HEK293 (cell line): ENCODE results near the gene CHST9.

Experiments used
- CTCF ChIA-PET: fragments of 350-600 bp; formaldehyde crosslinking; extraction: SDS; loops from one replicate; lab custom pipeline; 2021; ENCODE audit warnings: antibody characterized with exemption; lab: Yijun Ruan, JAX
- POLR2A ChIA-PET: fragments of 300-600 bp; formaldehyde crosslinking; extraction: SDS; loops from one replicate; lab custom pipeline; 2020; ENCODE audit warnings: antibody characterized with exemption, inconsistent platforms; lab: Yijun Ruan, JAX
- H3K27ac ChIP-seq: fragments of 200-500 bp; sonication (Bioruptor generic); 2 replicates; pipeline ENCODE4 v1.5.1; 2014; ENCODE audit warnings: low read depth, low read length, control low read depth, inconsistent platforms; ENCODE audit errors: extremely low read depth
- H3K36me3 ChIP-seq, 2 experiments: fragments of 200-500 bp in 1 of 2; sonication (Bioruptor generic) in 1 of 2; 1 replicate in 1 of 2; 2 replicates in 1 of 2; pipeline ENCODE4 v1.5.1; 2014 to 2017; ENCODE audit warnings: inconsistent platforms in 2 of 2, low read length in 2 of 2; ENCODE audit not compliant: control insufficient read depth in 2 of 2, insufficient read depth in 1 of 2
- H3K4me1 ChIP-seq: fragments of 200-500 bp; sonication (Bioruptor generic); 2 replicates; pipeline ENCODE4 v1.5.1; 2014; ENCODE audit warnings: mild to moderate bottlenecking, low read length, inconsistent platforms; ENCODE audit not compliant: control insufficient read depth, insufficient read depth
- H3K4me3 ChIP-seq: 2 replicates; pipeline ENCODE4 v1.5.1; 2011; ENCODE audit warnings: low read depth, mild to moderate bottlenecking, control low read depth, low read length, moderate library complexity
- H3K9me3 ChIP-seq: fragments of 200-500 bp; sonication (Bioruptor generic); 2 replicates; pipeline ENCODE4 v1.5.1; 2014; ENCODE audit warnings: low read depth, low read length, inconsistent platforms; ENCODE audit not compliant: control insufficient read depth, insufficient read depth
- BCL11A ChIP-seq: fragments of 450-650 bp; formaldehyde crosslinking; IDR thresholded peaks from 2 replicates; pipeline ENCODE4 v1.5.1; 2016; ENCODE audit warnings: low read depth, missing biosample characterization, missing genetic modification characterization
- HOXD13 ChIP-seq: sonication (generic); formaldehyde crosslinking; IDR thresholded peaks from 2 replicates; pipeline ENCODE4 v1.8.0; 2022; ENCODE audit warnings: missing genetic modification reagents, borderline replicate concordance
- SP2 ChIP-seq: fragments of 450-650 bp; formaldehyde crosslinking; IDR thresholded peaks from 2 replicates; pipeline ENCODE4 v1.5.1; 2016; ENCODE audit warnings: missing biosample characterization, missing genetic modification characterization
- TRIM28 ChIP-seq: IDR thresholded peaks from 2 replicates; pipeline ENCODE4 v1.6.1; 2011; ENCODE audit warnings: low read length, control low read depth, borderline replicate concordance
- YY2 ChIP-seq: fragments of 450-650 bp; formaldehyde crosslinking; IDR thresholded peaks from 2 replicates; pipeline ENCODE4 v1.5.1; 2016; ENCODE audit warnings: missing biosample characterization, missing genetic modification characterization
- ZFP69B ChIP-seq: fragments of 450-650 bp; formaldehyde crosslinking; IDR thresholded peaks from 2 replicates; pipeline ENCODE4 v1.5.1; 2016; ENCODE audit warnings: missing biosample characterization, missing genetic modification characterization
- ZNF16 ChIP-seq: fragments of 450-650 bp; formaldehyde crosslinking; IDR thresholded peaks from 2 replicates; pipeline ENCODE4 v1.5.1; 2016; ENCODE audit warnings: low read depth, missing biosample characterization, missing genetic modification characterization
- ZNF211 ChIP-seq: fragments of 450-650 bp; formaldehyde crosslinking; IDR thresholded peaks from 2 replicates; pipeline ENCODE4 v1.5.1; 2016; ENCODE audit warnings: low read depth, missing biosample characterization, missing genetic modification characterization
- ZNF274 ChIP-seq, 2 experiments: fragments of 200-500 bp in 1 of 2; fragments of 450-650 bp in 1 of 2; sonication (Bioruptor generic) in 1 of 2; formaldehyde crosslinking in 1 of 2; IDR thresholded peaks; 2 replicates each; pipeline versions ENCODE4 v1.5.1 to v1.6.1; 2014 to 2016; ENCODE audit warnings: borderline replicate concordance in 1 of 2, inconsistent platforms in 1 of 2, low read length in 1 of 2, missing biosample characterization in 1 of 2, missing genetic modification characterization in 1 of 2
- ZNF366 ChIP-seq: fragments of 450-650 bp; formaldehyde crosslinking; conservative IDR thresholded peaks from 2 replicates; pipeline ENCODE4 v1.5.1; 2016; ENCODE audit warnings: missing biosample characterization, missing genetic modification characterization
- ZNF391 ChIP-seq: fragments of 450-650 bp; formaldehyde crosslinking; IDR thresholded peaks from 2 replicates; pipeline ENCODE4 v1.5.1; 2016; ENCODE audit warnings: low read depth, missing biosample characterization, missing genetic modification characterization, borderline replicate concordance
- ZNF423 ChIP-seq: fragments of 450-650 bp; formaldehyde crosslinking; IDR thresholded peaks from 2 replicates; pipeline ENCODE4 v1.5.1; 2016; ENCODE audit warnings: missing biosample characterization, missing genetic modification characterization
- ZNF514 ChIP-seq: fragments of 450-650 bp; formaldehyde crosslinking; IDR thresholded peaks from 2 replicates; pipeline ENCODE4 v1.5.1; 2016; ENCODE audit warnings: missing biosample characterization, missing genetic modification characterization
- ZNF560 ChIP-seq: fragments of 450-650 bp; formaldehyde crosslinking; IDR thresholded peaks from 2 replicates; pipeline ENCODE4 v1.5.1; 2017; ENCODE audit warnings: missing biosample characterization, missing genetic modification characterization, borderline replicate concordance
- ZNF596 ChIP-seq: fragments of 450-650 bp; IDR thresholded peaks from 2 replicates; pipeline ENCODE4 v1.5.0; 2018; ENCODE audit warnings: missing biosample characterization, mild to moderate bottlenecking, missing genetic modification characterization, moderate library complexity
- ZNF621 ChIP-seq: fragments of 450-650 bp; formaldehyde crosslinking; IDR thresholded peaks from 2 replicates; pipeline ENCODE4 v1.5.1; 2017; ENCODE audit warnings: missing biosample characterization, missing genetic modification characterization
- ZNF626 ChIP-seq: fragments of 450-650 bp; sonication (Bioruptor Pico); formaldehyde crosslinking; IDR thresholded peaks from 2 replicates; pipeline ENCODE4 v1.5.1; 2018; ENCODE audit warnings: missing biosample characterization, missing genetic modification characterization, inconsistent platforms
- ZNF670 ChIP-seq: fragments of 450-650 bp; formaldehyde crosslinking; IDR thresholded peaks from 2 replicates; pipeline ENCODE4 v1.5.1; 2016; ENCODE audit warnings: missing biosample characterization, missing genetic modification characterization, low read depth
- ZNF837 ChIP-seq: fragments of 450-650 bp; formaldehyde crosslinking; IDR thresholded peaks from 2 replicates; pipeline ENCODE4 v1.5.1; 2016; ENCODE audit warnings: missing biosample characterization, missing genetic modification characterization
- ZXDB ChIP-seq: fragments of 450-650 bp; formaldehyde crosslinking; IDR thresholded peaks from 2 replicates; pipeline ENCODE4 v1.5.1; 2016; ENCODE audit warnings: missing biosample characterization, missing genetic modification characterization
- TF ChIP-seq, protein P1 (sequence below): fragments of 450-650 bp; IDR thresholded peaks from 2 replicates; pipeline ENCODE4 v1.5.1; 2018; ENCODE audit warnings: missing biosample characterization, missing genetic modification characterization
- TF ChIP-seq, protein P2 (sequence below): IDR thresholded peaks from 2 replicates; pipeline ENCODE4 v1.6.1; 2011; ENCODE audit warnings: mild to moderate bottlenecking, low read depth, low read length, borderline replicate concordance
- TF ChIP-seq, protein P3 (sequence below): fragments of 450-650 bp; formaldehyde crosslinking; IDR thresholded peaks from 2 replicates; pipeline ENCODE4 v1.5.1; 2016; ENCODE audit warnings: missing biosample characterization, missing genetic modification characterization
- TF ChIP-seq, protein P4 (sequence below): fragments of 450-650 bp; formaldehyde crosslinking; IDR thresholded peaks from 2 replicates; pipeline ENCODE4 v1.5.1; 2016; ENCODE audit warnings: missing biosample characterization, missing genetic modification characterization

CHST9 gene

DNA sequence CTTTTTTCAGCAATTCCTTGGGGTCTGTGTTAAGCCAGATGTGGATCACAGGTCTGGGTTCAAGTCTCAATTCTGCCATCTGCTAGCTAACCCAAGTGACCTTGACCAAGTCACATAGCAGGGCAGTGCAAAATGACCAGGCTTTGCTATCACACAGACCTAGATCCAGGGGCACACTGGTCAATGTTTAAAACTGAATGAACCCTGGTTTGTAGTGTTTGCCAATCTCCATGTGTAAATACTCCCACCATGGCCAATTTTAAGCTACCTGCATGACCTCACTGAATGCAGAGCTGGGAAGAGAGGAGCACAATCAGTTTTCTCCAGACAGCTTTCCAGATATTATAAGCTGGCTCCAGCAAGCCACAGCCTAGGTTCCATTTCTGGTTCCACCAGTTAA lies 142.9 kb downstream of the CHST9 start:
- H3K27ac ChIP-seq, result no peak overlapping the region
- ChIA-PET POLR2A (no interaction called here), CTCF (no interaction called here)
- H3K4me3 ChIP-seq, result no peak overlapping the region
- no peaks in the 10 kb centered on the region for H3K36me3 ChIP-seq
- H3K9me3 ChIP-seq, result no peaks in the 10 kb centered on the region
- TF ChIP-seq ZNF423 (no peak), ZNF514 (tag by site-specific recombination) (no peak), ZNF211 (tag by site-specific recombination) (no peak), ZNF391 (tag by site-specific recombination) (no peak)
- TF ChIP-seq, protein P1, sequence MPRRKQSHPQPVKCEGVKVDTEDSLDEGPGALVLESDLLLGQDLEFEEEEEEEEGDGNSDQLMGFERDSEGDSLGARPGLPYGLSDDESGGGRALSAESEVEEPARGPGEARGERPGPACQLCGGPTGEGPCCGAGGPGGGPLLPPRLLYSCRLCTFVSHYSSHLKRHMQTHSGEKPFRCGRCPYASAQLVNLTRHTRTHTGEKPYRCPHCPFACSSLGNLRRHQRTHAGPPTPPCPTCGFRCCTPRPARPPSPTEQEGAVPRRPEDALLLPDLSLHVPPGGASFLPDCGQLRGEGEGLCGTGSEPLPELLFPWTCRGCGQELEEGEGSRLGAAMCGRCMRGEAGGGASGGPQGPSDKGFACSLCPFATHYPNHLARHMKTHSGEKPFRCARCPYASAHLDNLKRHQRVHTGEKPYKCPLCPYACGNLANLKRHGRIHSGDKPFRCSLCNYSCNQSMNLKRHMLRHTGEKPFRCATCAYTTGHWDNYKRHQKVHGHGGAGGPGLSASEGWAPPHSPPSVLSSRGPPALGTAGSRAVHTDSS (tag by site-specific recombination), result no peak
- no peaks in the 10 kb centered on the region for H3K4me1 ChIP-seq

DNA sequence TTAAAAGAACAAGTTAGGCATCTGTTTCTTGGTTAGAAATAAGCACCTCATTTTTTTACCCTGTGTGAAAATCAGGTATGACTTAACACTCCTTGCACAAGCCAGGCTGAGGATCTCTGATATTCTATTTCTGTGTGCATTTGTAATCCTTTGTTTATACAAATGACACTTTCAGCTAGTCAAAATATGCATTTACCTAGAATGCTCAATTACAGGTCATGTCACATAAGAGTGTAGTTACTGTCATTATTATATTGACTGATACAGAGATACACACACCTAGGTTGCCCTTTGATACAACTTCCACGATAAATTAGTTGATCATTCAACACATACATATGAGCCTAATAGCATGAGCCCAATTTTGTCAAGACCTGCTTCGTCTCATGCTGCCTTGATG lies 144.3 kb downstream of the CHST9 start:
- no peak for TF ChIP-seq YY2
- TF ChIP-seq ZNF621 (tag by site-specific recombination), result no peak
- TF ChIP-seq, protein P2, sequence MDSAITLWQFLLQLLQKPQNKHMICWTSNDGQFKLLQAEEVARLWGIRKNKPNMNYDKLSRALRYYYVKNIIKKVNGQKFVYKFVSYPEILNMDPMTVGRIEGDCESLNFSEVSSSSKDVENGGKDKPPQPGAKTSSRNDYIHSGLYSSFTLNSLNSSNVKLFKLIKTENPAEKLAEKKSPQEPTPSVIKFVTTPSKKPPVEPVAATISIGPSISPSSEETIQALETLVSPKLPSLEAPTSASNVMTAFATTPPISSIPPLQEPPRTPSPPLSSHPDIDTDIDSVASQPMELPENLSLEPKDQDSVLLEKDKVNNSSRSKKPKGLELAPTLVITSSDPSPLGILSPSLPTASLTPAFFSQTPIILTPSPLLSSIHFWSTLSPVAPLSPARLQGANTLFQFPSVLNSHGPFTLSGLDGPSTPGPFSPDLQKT, result no peak
- no peak for TF ChIP-seq ZNF16 (tag by site-specific recombination)
- no peak for TF ChIP-seq ZNF274 (IDR thresholded peaks at IDR 0.05; ENCODE audit: low read length)
- no peak for TF ChIP-seq ZNF274 (tag by site-specific recombination; IDR thresholded peaks at IDR 0.05; ENCODE audit: borderline replicate concordance)
- TF ChIP-seq ZNF670 (tag by site-specific recombination), result no peak
- TF ChIP-seq ZNF560 (tag by site-specific recombination), result no peak
- no peak for TF ChIP-seq ZNF626
- TF ChIP-seq, protein P3, sequence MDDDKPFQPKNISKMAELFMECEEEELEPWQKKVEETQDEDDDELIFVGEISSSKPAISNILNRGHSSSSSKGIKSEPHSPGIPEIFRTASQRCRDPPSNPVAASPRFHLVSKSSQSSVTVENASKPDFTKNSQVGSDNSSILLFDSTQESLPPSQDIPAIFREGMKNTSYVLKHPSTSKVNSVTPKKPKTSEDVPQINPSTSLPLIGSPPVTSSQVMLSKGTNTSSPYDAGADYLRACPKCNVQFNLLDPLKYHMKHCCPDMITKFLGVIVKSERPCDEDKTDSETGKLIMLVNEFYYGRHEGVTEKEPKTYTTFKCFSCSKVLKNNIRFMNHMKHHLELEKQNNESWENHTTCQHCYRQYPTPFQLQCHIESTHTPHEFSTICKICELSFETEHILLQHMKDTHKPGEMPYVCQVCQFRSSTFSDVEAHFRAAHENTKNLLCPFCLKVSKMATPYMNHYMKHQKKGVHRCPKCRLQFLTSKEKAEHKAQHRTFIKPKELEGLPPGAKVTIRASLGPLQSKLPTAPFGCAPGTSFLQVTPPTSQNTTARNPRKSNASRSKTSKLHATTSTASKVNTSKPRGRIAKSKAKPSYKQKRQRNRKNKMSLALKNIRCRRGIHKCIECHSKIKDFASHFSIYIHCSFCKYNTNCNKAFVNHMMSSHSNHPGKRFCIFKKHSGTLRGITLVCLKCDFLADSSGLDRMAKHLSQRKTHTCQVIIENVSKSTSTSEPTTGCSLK (tag by site-specific recombination), result no peak
- no peak for TF ChIP-seq ZXDB (tag by site-specific recombination)
- TF ChIP-seq HOXD13 (CRISPR knock-in tag), result no peak
- TF ChIP-seq ZNF596 (tag by site-specific recombination), result no peak
- TF ChIP-seq ZNF837, result no peak
- TF ChIP-seq TRIM28, result no peak
- TF ChIP-seq, protein P4, sequence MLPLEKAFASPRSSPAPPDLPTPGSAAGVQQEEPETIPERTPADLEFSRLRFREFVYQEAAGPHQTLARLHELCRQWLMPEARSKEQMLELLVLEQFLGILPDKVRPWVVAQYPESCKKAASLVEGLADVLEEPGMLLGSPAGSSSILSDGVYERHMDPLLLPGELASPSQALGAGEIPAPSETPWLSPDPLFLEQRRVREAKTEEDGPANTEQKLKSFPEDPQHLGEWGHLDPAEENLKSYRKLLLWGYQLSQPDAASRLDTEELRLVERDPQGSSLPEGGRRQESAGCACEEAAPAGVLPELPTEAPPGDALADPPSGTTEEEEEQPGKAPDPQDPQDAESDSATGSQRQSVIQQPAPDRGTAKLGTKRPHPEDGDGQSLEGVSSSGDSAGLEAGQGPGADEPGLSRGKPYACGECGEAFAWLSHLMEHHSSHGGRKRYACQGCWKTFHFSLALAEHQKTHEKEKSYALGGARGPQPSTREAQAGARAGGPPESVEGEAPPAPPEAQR (tag by site-specific recombination), result no peak
- TF ChIP-seq ZNF366 (tag by site-specific recombination), result no peak
- no peak for TF ChIP-seq ZFP69B (tag by site-specific recombination)
- no peak for TF ChIP-seq BCL11A (tag by site-specific recombination)
- no peak for TF ChIP-seq SP2 (tag by site-specific recombination)
- POLR2A ChIA-PET, result no interaction called here
- Histone ChIP-seq H3K27ac (no peak overlapping the region), H3K4me3 (no peak overlapping the region), H3K4me1 (no peaks in the 10 kb centered on the region), H3K36me3 (no peaks in the 10 kb centered on the region), H3K9me3 (no peaks in the 10 kb centered on the region)
- CTCF ChIA-PET, result interaction anchor here (2.1 kb wide), 1 partner anchor 10 kb away, joined by 5 read pairs; no protein-coding TSS in a partner anchor
